Progenitor cell of endocrine pancreas (in vitro differentiated cells): ENCODE results near the gene XPOT. TPM values are rescaled to one million over a fixed set of nuclear protein-coding genes. Genes with fewer than 3 reads are reported as not detected.

Experiments
- DNase-seq: peaks from one replicate; pipeline ENCODE4 v3.0.0; 2021; ENCODE audit warnings: low spot score; ENCODE audit not compliant: unreplicated experiment
- H3K27ac Mint-ChIP-seq: 2 replicates; pipeline ENCODE4 v1.8.0; 2021; ENCODE audit warnings: mild to moderate bottlenecking, moderate library complexity, mixed read lengths
- H3K27me3 Mint-ChIP-seq: 2 replicates; pipeline ENCODE4 v1.8.0; 2021; ENCODE audit warnings: mixed read lengths
- H3K36me3 Mint-ChIP-seq: 2 replicates; pipeline ENCODE4 v1.8.0; 2022; ENCODE audit warnings: mixed read lengths; ENCODE audit not compliant: insufficient read depth
- H3K4me1 Mint-ChIP-seq: 2 replicates; pipeline ENCODE4 v1.8.0; 2021; ENCODE audit warnings: low read depth, mixed read lengths
- H3K4me3 Mint-ChIP-seq: 2 replicates; pipeline ENCODE4 v1.8.0; 2021; ENCODE audit warnings: low read depth, mild to moderate bottlenecking, moderate library complexity, mixed read lengths
- H3K9me3 Mint-ChIP-seq: 2 replicates; pipeline ENCODE4 v1.8.0; 2021; ENCODE audit warnings: low read depth, mixed read lengths
- total RNA-seq: library from RNA; stranded (reverse); gene quantifications from 2 replicates; pipeline ENCODE4 v1.2.1, GENCODE V29; 2021
- TF ChIP-seq, protein P1 (sequence below): fragments of 200-600 bp; sonication (generic); IDR thresholded peaks from one replicate; pipeline ENCODE4 v1.5.0; 2021; ENCODE audit warnings: antibody characterized with exemption, mild to moderate bottlenecking; ENCODE audit not compliant: unreplicated experiment

Gene XPOT
- total RNA-seq, 1 donor from 2014 or later = 65.4 TPM

DNA sequence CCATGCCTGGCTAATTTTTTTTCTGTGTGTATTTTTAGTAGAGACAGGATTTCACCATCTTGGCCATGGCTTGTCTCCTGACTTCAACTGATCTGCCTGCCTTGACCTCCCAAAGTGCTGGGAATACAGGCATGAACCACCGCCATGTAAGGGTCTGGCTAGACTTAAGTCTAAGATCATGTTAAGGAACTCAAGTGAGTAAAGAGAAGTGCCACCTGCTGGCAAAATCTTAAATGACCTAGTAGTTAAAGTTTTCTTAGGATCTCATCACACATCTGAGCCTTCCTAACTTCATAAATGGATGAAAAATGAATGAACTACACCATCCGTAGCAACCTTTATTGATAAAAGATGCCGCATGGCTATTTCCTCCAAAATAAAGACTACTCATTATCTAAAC lies 12.0 kb upstream of the XPOT start:
- H3K27ac Mint-ChIP-seq = no peak overlapping the region
- H3K4me1 Mint-ChIP-seq = no peaks in the 10 kb centered on the region
- TF ChIP-seq, protein P1, sequence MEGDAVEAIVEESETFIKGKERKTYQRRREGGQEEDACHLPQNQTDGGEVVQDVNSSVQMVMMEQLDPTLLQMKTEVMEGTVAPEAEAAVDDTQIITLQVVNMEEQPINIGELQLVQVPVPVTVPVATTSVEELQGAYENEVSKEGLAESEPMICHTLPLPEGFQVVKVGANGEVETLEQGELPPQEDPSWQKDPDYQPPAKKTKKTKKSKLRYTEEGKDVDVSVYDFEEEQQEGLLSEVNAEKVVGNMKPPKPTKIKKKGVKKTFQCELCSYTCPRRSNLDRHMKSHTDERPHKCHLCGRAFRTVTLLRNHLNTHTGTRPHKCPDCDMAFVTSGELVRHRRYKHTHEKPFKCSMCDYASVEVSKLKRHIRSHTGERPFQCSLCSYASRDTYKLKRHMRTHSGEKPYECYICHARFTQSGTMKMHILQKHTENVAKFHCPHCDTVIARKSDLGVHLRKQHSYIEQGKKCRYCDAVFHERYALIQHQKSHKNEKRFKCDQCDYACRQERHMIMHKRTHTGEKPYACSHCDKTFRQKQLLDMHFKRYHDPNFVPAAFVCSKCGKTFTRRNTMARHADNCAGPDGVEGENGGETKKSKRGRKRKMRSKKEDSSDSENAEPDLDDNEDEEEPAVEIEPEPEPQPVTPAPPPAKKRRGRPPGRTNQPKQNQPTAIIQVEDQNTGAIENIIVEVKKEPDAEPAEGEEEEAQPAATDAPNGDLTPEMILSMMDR = peak; percentile 51
- no peaks in the 10 kb centered on the region for H3K27me3 Mint-ChIP-seq
- no peak overlapping the region for H3K4me3 Mint-ChIP-seq
- no peaks in the 10 kb centered on the region for H3K36me3 Mint-ChIP-seq
- H3K9me3 Mint-ChIP-seq = no peaks in the 10 kb centered on the region
- no peak for DNase-seq

DNA sequence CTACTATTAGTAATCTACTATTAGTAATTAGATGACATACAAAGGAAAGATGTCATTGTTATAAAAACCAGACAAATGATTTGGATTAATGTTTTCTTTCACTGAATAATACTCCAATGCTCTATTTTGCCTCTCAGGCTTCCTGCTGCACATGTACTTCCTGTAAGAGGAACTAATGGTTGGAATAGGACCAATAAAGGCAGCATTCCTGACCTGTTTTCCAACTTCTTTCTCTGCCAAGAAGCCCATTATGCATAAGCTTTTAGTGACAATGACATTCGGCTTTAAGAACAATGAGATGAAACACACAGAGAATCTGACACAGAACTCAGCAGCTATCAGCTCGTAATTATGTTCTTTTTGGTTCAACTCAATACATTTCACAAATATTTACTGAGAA lies 8.5 kb upstream of the XPOT start:
- no peaks in the 10 kb centered on the region for H3K36me3 Mint-ChIP-seq
- H3K4me3 Mint-ChIP-seq = no peak overlapping the region
- H3K9me3 Mint-ChIP-seq = no peaks in the 10 kb centered on the region
- no peaks in the 10 kb centered on the region for H3K27me3 Mint-ChIP-seq
- H3K4me1 Mint-ChIP-seq = no peaks in the 10 kb centered on the region
- DNase-seq = no peak
- H3K27ac Mint-ChIP-seq = no peak overlapping the region
- TF ChIP-seq, protein P1 = no peak

GRCh38 chr12:64400041-64400440 lies 4.2 kb upstream of the XPOT start:
- H3K4me3 Mint-ChIP-seq = no peak overlapping the region
- H3K27me3 Mint-ChIP-seq = no peaks in the 10 kb centered on the region
- DNase-seq = no peak
- H3K36me3 Mint-ChIP-seq = no peaks in the 10 kb centered on the region
- H3K27ac Mint-ChIP-seq = no peak overlapping the region
- TF ChIP-seq, protein P1 = no peak
- H3K4me1 Mint-ChIP-seq = no peaks in the 10 kb centered on the region
- H3K9me3 Mint-ChIP-seq = no peaks in the 10 kb centered on the region

DNA sequence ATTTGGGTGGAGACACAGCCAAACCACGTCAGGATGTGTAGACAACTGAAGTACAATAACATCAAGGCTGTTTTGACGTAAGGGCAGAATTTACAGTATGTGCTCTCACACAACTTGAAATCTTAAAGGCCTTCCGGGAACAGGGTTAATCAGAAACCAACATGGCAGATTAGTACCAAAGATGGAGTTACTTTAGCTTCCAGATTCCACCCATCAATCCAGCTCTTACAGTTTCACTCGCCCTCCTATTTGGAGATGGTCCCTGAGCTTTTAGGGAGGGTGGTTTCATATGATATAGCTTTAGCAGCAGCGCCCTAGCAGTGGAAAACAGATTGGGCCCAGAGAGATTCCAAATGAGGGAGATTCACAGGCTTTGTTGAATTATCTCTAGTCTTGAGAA lies 2.0 kb upstream of the XPOT start:
- Mint-ChIP-seq H3K4me1 (peaks cover 4% of the 10 kb centered on the region), H3K27me3 (no peaks in the 10 kb centered on the region), H3K4me3 (no peak overlapping the region), H3K9me3 (no peaks in the 10 kb centered on the region), H3K36me3 (no peaks in the 10 kb centered on the region), H3K27ac (no peak overlapping the region)
- DNase-seq = no peak
- TF ChIP-seq, protein P1 = no peak

GRCh38 chr12:64404470-64405256 lies 471 bp downstream of the XPOT start:
- H3K4me1 Mint-ChIP-seq = peaks cover 7% of the 10 kb centered on the region
- H3K27ac Mint-ChIP-seq = peak overlapping the region; percentile 99
- DNase-seq = no peak
- H3K27me3 Mint-ChIP-seq = no peaks in the 10 kb centered on the region
- H3K9me3 Mint-ChIP-seq = no peaks in the 10 kb centered on the region
- H3K36me3 Mint-ChIP-seq = no peaks in the 10 kb centered on the region
- peak overlapping the region; percentile 97 for H3K4me3 Mint-ChIP-seq
- TF ChIP-seq, protein P1 = no peak
